Body of pancreas (tissue), 4 donors: ENCODE results near the gene MBD6. TPM values are rescaled to one million over a fixed set of nuclear protein-coding genes. Genes with fewer than 3 reads are reported as not detected.

Experiments
- ATAC-seq: fragments of 150-250 bp; one replicate; pipeline ENCODE4 v1.9.1; 2016
- DNase-seq, 4 donors: peaks; one replicate each; pipeline ENCODE4 v3.0.0-alpha.2; 2019
- H3K27ac ChIP-seq, 4 donors: fragments of 200-600 bp; sonication (generic); 1 replicate in 3 of 4; 2 replicates in 1 of 4; pipeline versions ENCODE4 v1.5.1 to v1.6.1; 2016 to 2019; ENCODE audit warnings: mild to moderate bottlenecking in 1 of 4, mixed read lengths in 1 of 4, moderate library complexity in 1 of 4
- H3K27me3 ChIP-seq, 2 donors: fragments of 200-600 bp; sonication (generic); one replicate each; pipeline ENCODE4 v1.6.0; 2016; ENCODE audit warnings: mild to moderate bottlenecking in 1 of 2
- H3K36me3 ChIP-seq, 2 donors: fragments of 200-600 bp; sonication (generic); replicated peaks in 1 of 2; 2 replicates each; pipeline ENCODE4 v1.5.1; 2016; ENCODE audit warnings: low read depth in 2 of 2; ENCODE audit not compliant: insufficient read depth in 1 of 2
- H3K4me1 ChIP-seq: fragments of 200-600 bp; sonication (generic); one replicate; pipeline ENCODE4 v1.6.0; 2016
- H3K4me3 ChIP-seq, 2 donors: fragments of 200-600 bp; sonication (generic); 1 replicate in 1 of 2; 2 replicates in 1 of 2; pipeline ENCODE4 v1.5.1; 2016 to 2019
- H3K9me3 ChIP-seq, 3 donors: fragments of 200-600 bp; sonication (generic); 1 replicate in 2 of 3; 2 replicates in 1 of 3; pipeline ENCODE4 v1.5.1; 2016
- CTCF ChIP-seq, 7 experiments: fragments of 450-650 bp in 4 of 7; fragments of 200-600 bp in 3 of 7; sonication (generic) in 3 of 7; IDR thresholded peaks; one replicate each; pipeline ENCODE4 v1.5.1; 2016 to 2019; ENCODE audit warnings: antibody characterized with exemption in 7 of 7
- POLR2A ChIP-seq, 3 donors: fragments of 450-650 bp; IDR thresholded peaks; one replicate each; pipeline ENCODE4 v1.6.1; 2016; ENCODE audit warnings: antibody characterized with exemption in 3 of 3, mild to moderate bottlenecking in 2 of 3
- WGBS, 2 donors: methylation state at CpG; one replicate each; pipeline ENCODE4 v1.1.5; 2017; 5-methylcytosine and 5-hydroxymethylcytosine counted together
- intact Hi-C: fragments of 100-400 bp; cut with DNase I; formaldehyde crosslinking; loops from one replicate; pipeline ENCODE4 v1.15.1; 2023
- total RNA-seq, 2 donors: library from RNA; depleted of rRNA; stranded (reverse); fragments of >200 nt; gene quantifications; one replicate each; pipeline ENCODE4 v1.1.0, GENCODE V29; 2016

MBD6 gene
- total RNA-seq, 2 donors from 2014 or later: 22.7 to 30.6 TPM

- WGBS, 2 donors: 0% methylated on average over 41 to 52 of the region's 52 CpGs
- H3K27me3 ChIP-seq: no peaks in the 10 kb centered on the region
- no peaks in the 10 kb centered on the region for H3K9me3 ChIP-seq
- peaks cover 71% of the 10 kb centered on the region for H3K4me1 ChIP-seq
- intact Hi-C loops: no loop called here
- H3K4me3 ChIP-seq: peak within 1 kb of the TSS; percentile 35 to 94
- peak within 1 kb of the TSS; percentile 95 to 99 (median 98) for H3K27ac ChIP-seq
- TF ChIP-seq POLR2A (IDR thresholded peaks at IDR 0.05) (peak; percentile 99 to 100 (median 100)), CTCF (IDR thresholded peaks at IDR 0.05) (peak in 1 of 7 experiments; percentile 5)
- DNase-seq (peak; percentile 100), ATAC-seq (peak; percentile 81)
- H3K36me3 ChIP-seq: peaks cover 0 to 16% of the 10 kb centered on the region in 2 donors
Observed at GRCh38 chr12:57520053-57520818, 2.4 kb upstream of the MBD6 start, which contains the start of gene DDIT3. DDIT3 (minus strand) TSS chr12:57520514; CDS start chr12:57517406, 3,108 bp downstream.

- no peak for ATAC-seq
- 30 to 33% methylated on average over 17 of the region's 17 CpGs for WGBS, 2 donors
- intact Hi-C loops: no loop called here
Observed at GRCh38 chr12:57521525-57522010, 1.1 kb upstream of the MBD6 start.

GRCh38 chr12:57522887-57523705 lies 472 bp downstream of the MBD6 start:
- H3K4me1 ChIP-seq: peaks cover 58% of the 10 kb centered on the region
- H3K9me3 ChIP-seq: no peaks in the 10 kb centered on the region
- ATAC-seq (no peak), DNase-seq (peak; percentile 48 to 74 (median 56))
- H3K36me3 ChIP-seq: peaks cover 0 to 11% of the 10 kb centered on the region in 2 donors
- WGBS, 2 donors: 1% methylated on average over 27 to 32 of the region's 38 CpGs
- H3K27me3 ChIP-seq: no peaks in the 10 kb centered on the region
- peak overlapping the region; percentile 95 to 99 (median 98) for H3K27ac ChIP-seq
- H3K4me3 ChIP-seq: peak overlapping the region; percentile 37 to 96
- intact Hi-C loops: no loop called here
- no peak for TF ChIP-seq POLR2A (IDR thresholded peaks at IDR 0.05)
- peak in 2 of 7 experiments; percentile 8 to 11 for TF ChIP-seq CTCF (IDR thresholded peaks at IDR 0.05)

More at GRCh38 chr12:57521525-57522010, 1.1 kb upstream of the MBD6 start:
- Histone ChIP-seq H3K27me3 (no peaks in the 10 kb centered on the region), H3K9me3 (no peaks in the 10 kb centered on the region), H3K4me1 (peaks cover 73% of the 10 kb centered on the region), H3K27ac (peak overlapping the region; percentile 95 to 99 (median 98)), H3K36me3 (peaks cover 0 to 9% of the 10 kb centered on the region in 2 donors), H3K4me3 (no peak overlapping the region)
- DNase-seq: peak; percentile 51 to 59 (median 54)
- peak in 1 of 7 experiments; percentile 1 for TF ChIP-seq CTCF (IDR thresholded peaks at IDR 0.05)
- TF ChIP-seq POLR2A (IDR thresholded peaks at IDR 0.05): no peak

GRCh38 chr12:57523706-57524614 lies 1.3 kb downstream of the MBD6 start:
- no peak for DNase-seq
- WGBS, 2 donors: 49 to 63% methylated on average over 12 to 14 of the region's 14 CpGs
- intact Hi-C loops: no loop called here
- Histone ChIP-seq H3K4me3 (peak overlapping the region in 1 of 2 donors; percentile 37), H3K9me3 (no peaks in the 10 kb centered on the region), H3K27me3 (no peaks in the 10 kb centered on the region), H3K36me3 (peaks cover 0 to 12% of the 10 kb centered on the region in 2 donors), H3K4me1 (peaks cover 49% of the 10 kb centered on the region), H3K27ac (peak overlapping the region; percentile 95 to 99 (median 98))
- TF ChIP-seq POLR2A (IDR thresholded peaks at IDR 0.05) (no peak), CTCF (IDR thresholded peaks at IDR 0.05) (no peak)
- ATAC-seq: no peak
